ENCODE measurements around the gene NTN5.
"Not testable (repeated sequence)": the region's sequence is repeated elsewhere in the genome, so short reads cannot be mapped to it uniquely, and the experiment has no call there.

Gene NTN5

GRCh38 chr19:48663667-48664066, 9.2 kb downstream of the NTN5 start:
- no peak overlapping the region for H3K4me3 ChIP-seq (ENCODE audit: low read length)
- no peaks in the 10 kb centered on the region for H3K36me3 ChIP-seq (ENCODE audit: insufficient read depth, low read length)
- no peaks in the 10 kb centered on the region for H3K27me3 ChIP-seq (ENCODE audit: control insufficient read depth, insufficient read depth, low read length)
- H3K4me2 ChIP-seq (ENCODE audit: low read length) = no peak overlapping the region
- no peak overlapping the region for H3K9ac ChIP-seq (ENCODE audit: low read depth, low read length)
- no peaks in the 10 kb centered on the region for H3K9me3 ChIP-seq (replicated peaks; ENCODE audit: low read length)
- peaks cover 2% of the 10 kb centered on the region for H3K4me1 ChIP-seq (ENCODE audit: control insufficient read depth, insufficient read depth, low read length)

GRCh38 chr19:48661711-48662090, 11.1 kb downstream of the NTN5 start:
- Histone ChIP-seq H3K4me2 (ENCODE audit: low read length) (no peak overlapping the region), H3K4me1 (ENCODE audit: control insufficient read depth, insufficient read depth, low read length) (peaks cover 14% of the 10 kb centered on the region), H3K36me3 (ENCODE audit: insufficient read depth, low read length) (no peaks in the 10 kb centered on the region), H3K27me3 (ENCODE audit: control insufficient read depth, insufficient read depth, low read length) (no peaks in the 10 kb centered on the region), H3K9ac (ENCODE audit: low read depth, low read length) (no peak overlapping the region), H3K9me3 (replicated peaks; ENCODE audit: low read length) (no peaks in the 10 kb centered on the region), H3K4me3 (ENCODE audit: low read length) (no peak overlapping the region)

GRCh38 chr19:48660852-48661710, 11.7 kb downstream of the NTN5 start:
- no peak overlapping the region for H3K4me3 ChIP-seq (ENCODE audit: low read length)
- peak overlapping the region; percentile 58 for H3K4me2 ChIP-seq (ENCODE audit: low read length)
- no peaks in the 10 kb centered on the region for H3K27me3 ChIP-seq (ENCODE audit: control insufficient read depth, insufficient read depth, low read length)
- H3K9ac ChIP-seq (ENCODE audit: low read depth, low read length) = no peak overlapping the region
- peaks cover 17% of the 10 kb centered on the region for H3K4me1 ChIP-seq (ENCODE audit: control insufficient read depth, insufficient read depth, low read length)
- no peaks in the 10 kb centered on the region for H3K36me3 ChIP-seq (ENCODE audit: insufficient read depth, low read length)
- H3K9me3 ChIP-seq (replicated peaks; ENCODE audit: low read length) = no peaks in the 10 kb centered on the region

- H3K27me3 ChIP-seq (ENCODE audit: control insufficient read depth, insufficient read depth, low read length) = no peaks in the 10 kb centered on the region
- no peaks in the 10 kb centered on the region for H3K9me3 ChIP-seq (replicated peaks; ENCODE audit: low read length)
- no peak overlapping the region for H3K4me3 ChIP-seq (ENCODE audit: low read length)
- H3K4me1 ChIP-seq (ENCODE audit: control insufficient read depth, insufficient read depth, low read length) = peaks cover 17% of the 10 kb centered on the region
- no peaks in the 10 kb centered on the region for H3K36me3 ChIP-seq (ENCODE audit: insufficient read depth, low read length)
- no peak overlapping the region for H3K4me2 ChIP-seq (ENCODE audit: low read length)
- no peak overlapping the region for H3K9ac ChIP-seq (ENCODE audit: low read depth, low read length)
These were observed 13.0 kb downstream of the NTN5 start for GRCh38 chr19:48659768-48660167.

GRCh38 chr19:48658483-48658882, 14.3 kb downstream of the NTN5 start:
- Histone ChIP-seq H3K4me2 (ENCODE audit: low read length) (no peak overlapping the region), H3K9me3 (replicated peaks; ENCODE audit: low read length) (no peaks in the 10 kb centered on the region), H3K36me3 (ENCODE audit: insufficient read depth, low read length) (no peaks in the 10 kb centered on the region), H3K4me3 (ENCODE audit: low read length) (no peak overlapping the region), H3K4me1 (ENCODE audit: control insufficient read depth, insufficient read depth, low read length) (peaks cover 17% of the 10 kb centered on the region), H3K9ac (ENCODE audit: low read depth, low read length) (no peak overlapping the region), H3K27me3 (ENCODE audit: control insufficient read depth, insufficient read depth, low read length) (no peaks in the 10 kb centered on the region)

GRCh38 chr19:48657828-48658227, 15.0 kb downstream of the NTN5 start:
- H3K4me3 ChIP-seq (ENCODE audit: low read length); H3K36me3 ChIP-seq (ENCODE audit: insufficient read depth, low read length); H3K9me3 ChIP-seq (replicated peaks; ENCODE audit: low read length); H3K4me2 ChIP-seq (ENCODE audit: low read length); H3K27me3 ChIP-seq (ENCODE audit: control insufficient read depth, insufficient read depth, low read length); H3K9ac ChIP-seq (ENCODE audit: low read depth, low read length): not testable (repeated sequence)
- peaks cover 17% of the 10 kb centered on the region for H3K4me1 ChIP-seq (ENCODE audit: control insufficient read depth, insufficient read depth, low read length)

- no peak overlapping the region for H3K9ac ChIP-seq (ENCODE audit: low read depth, low read length)
- H3K9me3 ChIP-seq (replicated peaks; ENCODE audit: low read length) = no peaks in the 10 kb centered on the region
- peaks cover 17% of the 10 kb centered on the region for H3K4me1 ChIP-seq (ENCODE audit: control insufficient read depth, insufficient read depth, low read length)
- no peaks in the 10 kb centered on the region for H3K27me3 ChIP-seq (ENCODE audit: control insufficient read depth, insufficient read depth, low read length)
- no peak overlapping the region for H3K4me3 ChIP-seq (ENCODE audit: low read length)
- no peaks in the 10 kb centered on the region for H3K36me3 ChIP-seq (ENCODE audit: insufficient read depth, low read length)
- peak overlapping the region; percentile 15 for H3K4me2 ChIP-seq (ENCODE audit: low read length)
These were observed 15.9 kb downstream of the NTN5 start for GRCh38 chr19:48656840-48657474.

- no peaks in the 10 kb centered on the region for H3K36me3 ChIP-seq (ENCODE audit: insufficient read depth, low read length)
- no peak overlapping the region for H3K9ac ChIP-seq (ENCODE audit: low read depth, low read length)
- no peak overlapping the region for H3K4me2 ChIP-seq (ENCODE audit: low read length)
- no peak overlapping the region for H3K4me3 ChIP-seq (ENCODE audit: low read length)
- no peaks in the 10 kb centered on the region for H3K9me3 ChIP-seq (replicated peaks; ENCODE audit: low read length)
- peaks cover 18% of the 10 kb centered on the region for H3K4me1 ChIP-seq (ENCODE audit: control insufficient read depth, insufficient read depth, low read length)
- H3K27me3 ChIP-seq (ENCODE audit: control insufficient read depth, insufficient read depth, low read length) = no peaks in the 10 kb centered on the region
These were observed 18.3 kb downstream of the NTN5 start for GRCh38 chr19:48654299-48655059.

- Histone ChIP-seq H3K4me3 (ENCODE audit: low read length) (no peak overlapping the region), H3K9ac (ENCODE audit: low read depth, low read length) (no peak overlapping the region), H3K27me3 (ENCODE audit: control insufficient read depth, insufficient read depth, low read length) (no peaks in the 10 kb centered on the region), H3K36me3 (ENCODE audit: insufficient read depth, low read length) (no peaks in the 10 kb centered on the region), H3K9me3 (replicated peaks; ENCODE audit: low read length) (no peaks in the 10 kb centered on the region), H3K4me2 (ENCODE audit: low read length) (no peak overlapping the region), H3K4me1 (ENCODE audit: control insufficient read depth, insufficient read depth, low read length) (peaks cover 12% of the 10 kb centered on the region)
These were observed 21.2 kb downstream of the NTN5 start for GRCh38 chr19:48651683-48652048.

GRCh38 chr19:48650974-48651682, 21.7 kb downstream of the NTN5 start:
- Histone ChIP-seq H3K9ac (ENCODE audit: low read depth, low read length) (no peak overlapping the region), H3K27me3 (ENCODE audit: control insufficient read depth, insufficient read depth, low read length) (no peaks in the 10 kb centered on the region), H3K4me3 (ENCODE audit: low read length) (no peak overlapping the region), H3K4me1 (ENCODE audit: control insufficient read depth, insufficient read depth, low read length) (peaks cover 11% of the 10 kb centered on the region), H3K9me3 (replicated peaks; ENCODE audit: low read length) (no peaks in the 10 kb centered on the region), H3K4me2 (ENCODE audit: low read length) (no peak overlapping the region), H3K36me3 (ENCODE audit: insufficient read depth, low read length) (no peaks in the 10 kb centered on the region)

- H3K4me1 ChIP-seq (ENCODE audit: control insufficient read depth, insufficient read depth, low read length) = peaks cover 23% of the 10 kb centered on the region
- H3K4me2 ChIP-seq (ENCODE audit: low read length) = no peak overlapping the region
These were observed 24.7 kb downstream of the NTN5 start for GRCh38 chr19:48648134-48648533.

More at GRCh38 chr19:48648134-48648533, 24.7 kb downstream of the NTN5 start:
- Histone ChIP-seq H3K9ac (ENCODE audit: low read depth, low read length) (no peak overlapping the region), H3K36me3 (ENCODE audit: insufficient read depth, low read length) (no peaks in the 10 kb centered on the region), H3K9me3 (replicated peaks; ENCODE audit: low read length) (no peaks in the 10 kb centered on the region), H3K4me3 (ENCODE audit: low read length) (no peak overlapping the region), H3K27me3 (ENCODE audit: control insufficient read depth, insufficient read depth, low read length) (peaks cover 3% of the 10 kb centered on the region)
